NCI-H146 treated with DMSO at 0.1 percent for 48 hours (cell line): Measurements from ENCODE around the gene DOCK9.

Experiments used
- DNase-seq: peaks from one replicate; lab custom pipeline; 2025; ENCODE audit not compliant: unreplicated experiment; lab: John Stamatoyannopoulos, UW

The DOCK9 gene

GRCh38 chr13:98890186-98890585 is 87.7 kb downstream of the DOCK9 start:
- no peak for DNase-seq

GRCh38 chr13:98889419-98890085 is 88.3 kb downstream of the DOCK9 start:
- peak; percentile 6 for DNase-seq

- DNase-seq, result no peak
These were observed 89.0 kb downstream of the DOCK9 start for GRCh38 chr13:98888890-98889279.

GRCh38 chr13:98888222-98888889 is 89.5 kb downstream of the DOCK9 start:
- no peak for DNase-seq

GRCh38 chr13:98886587-98887230 is 91.2 kb downstream of the DOCK9 start:
- no peak for DNase-seq

GRCh38 chr13:98885600-98885999 is 92.3 kb downstream of the DOCK9 start:
- no peak for DNase-seq

- DNase-seq, result no peak
These were observed 93.9 kb downstream of the DOCK9 start for GRCh38 chr13:98883998-98884397.

- DNase-seq, result no peak
These were observed 96.5 kb downstream of the DOCK9 start for GRCh38 chr13:98881390-98881789.

GRCh38 chr13:98880677-98881076 is 97.2 kb downstream of the DOCK9 start:
- no peak for DNase-seq

- DNase-seq, result peak; percentile 73
These were observed 97.9 kb downstream of the DOCK9 start for GRCh38 chr13:98879957-98880356.

GRCh38 chr13:98879127-98879520 is 98.7 kb downstream of the DOCK9 start:
- DNase-seq, result no peak

GRCh38 chr13:98878486-98879126 is 99.3 kb downstream of the DOCK9 start:
- DNase-seq, result no peak

GRCh38 chr13:98877936-98878335 is 99.9 kb downstream of the DOCK9 start:
- no peak for DNase-seq

GRCh38 chr13:98877466-98877865 is 100.4 kb downstream of the DOCK9 start:
- DNase-seq, result no peak

- no peak for DNase-seq
These were observed 102.6 kb downstream of the DOCK9 start for GRCh38 chr13:98875146-98875729.

GRCh38 chr13:98874029-98874397 is 103.9 kb downstream of the DOCK9 start:
- DNase-seq, result no peak

GRCh38 chr13:98873377-98874028 is 104.4 kb downstream of the DOCK9 start:
- DNase-seq, result no peak

- DNase-seq, result no peak
These were observed 106.1 kb downstream of the DOCK9 start for GRCh38 chr13:98871727-98872126.

GRCh38 chr13:98869408-98870090 is 108.3 kb downstream of the DOCK9 start:
- no peak for DNase-seq

GRCh38 chr13:98868932-98869331 is 108.9 kb downstream of the DOCK9 start:
- DNase-seq, result no peak
